ENCODE measurements around the gene SHQ1. TPM values are rescaled to one million over a fixed set of nuclear protein-coding genes. Genes with fewer than 3 reads are reported as not detected.

Gene SHQ1
- total RNA-seq, 2 experiments from 2014 or later, result 9.4 to 13.1 TPM

DNA sequence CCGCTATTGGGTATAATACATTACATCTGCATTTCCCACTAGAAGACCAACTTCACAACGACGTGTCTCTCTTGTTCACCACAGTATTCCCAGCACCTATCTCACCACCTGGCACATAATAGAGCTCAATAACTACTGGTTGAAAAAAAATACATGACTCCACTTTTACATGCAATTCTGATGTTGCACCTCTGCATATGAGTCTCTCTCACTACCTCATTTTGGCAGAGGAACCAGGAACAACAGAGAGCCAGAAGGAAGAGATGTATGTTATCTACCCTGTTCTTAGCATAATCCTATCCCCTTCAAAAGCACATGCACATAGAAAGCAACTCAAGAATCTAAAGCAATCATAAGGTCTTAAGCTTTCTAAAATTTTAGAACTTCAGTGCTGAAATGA, 61.6 kb downstream of the SHQ1 start:
- H3K4me1 ChIP-seq (ENCODE audit: insufficient read depth, low read length), result no peaks in the 10 kb centered on the region
- H3K4me3 ChIP-seq (ENCODE audit: low read length), result no peak overlapping the region
- no peaks in the 10 kb centered on the region for H3K9me3 Mint-ChIP-seq
- ATAC-seq (ENCODE audit: poor library complexity) (no peak), DNase-seq (no peak)
- TF ChIP-seq, protein P1, sequence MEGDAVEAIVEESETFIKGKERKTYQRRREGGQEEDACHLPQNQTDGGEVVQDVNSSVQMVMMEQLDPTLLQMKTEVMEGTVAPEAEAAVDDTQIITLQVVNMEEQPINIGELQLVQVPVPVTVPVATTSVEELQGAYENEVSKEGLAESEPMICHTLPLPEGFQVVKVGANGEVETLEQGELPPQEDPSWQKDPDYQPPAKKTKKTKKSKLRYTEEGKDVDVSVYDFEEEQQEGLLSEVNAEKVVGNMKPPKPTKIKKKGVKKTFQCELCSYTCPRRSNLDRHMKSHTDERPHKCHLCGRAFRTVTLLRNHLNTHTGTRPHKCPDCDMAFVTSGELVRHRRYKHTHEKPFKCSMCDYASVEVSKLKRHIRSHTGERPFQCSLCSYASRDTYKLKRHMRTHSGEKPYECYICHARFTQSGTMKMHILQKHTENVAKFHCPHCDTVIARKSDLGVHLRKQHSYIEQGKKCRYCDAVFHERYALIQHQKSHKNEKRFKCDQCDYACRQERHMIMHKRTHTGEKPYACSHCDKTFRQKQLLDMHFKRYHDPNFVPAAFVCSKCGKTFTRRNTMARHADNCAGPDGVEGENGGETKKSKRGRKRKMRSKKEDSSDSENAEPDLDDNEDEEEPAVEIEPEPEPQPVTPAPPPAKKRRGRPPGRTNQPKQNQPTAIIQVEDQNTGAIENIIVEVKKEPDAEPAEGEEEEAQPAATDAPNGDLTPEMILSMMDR (IDR thresholded peaks at IDR 0.05), result no peak
- H3K27ac Mint-ChIP-seq, result no peak overlapping the region
- no peak overlapping the region for H3K4me3 Mint-ChIP-seq
- H3K27me3 ChIP-seq (ENCODE audit: control insufficient read depth in 1 of 2, insufficient read depth in 2 of 2, low read length in 2 of 2), result no peaks in the 10 kb centered on the region
- ChIA-PET CTCF (no interaction called here), POLR2A (no interaction called here)
- H3K27me3 Mint-ChIP-seq, result no peaks in the 10 kb centered on the region
- H3K4me1 Mint-ChIP-seq (ENCODE audit: low read depth), result peaks cover 23% of the 10 kb centered on the region
- intact Hi-C loops (cut with DNase I, micrococcal nuclease), result no loop called here
- peaks cover 0 to 5% of the 10 kb centered on the region in 2 experiments for H3K9me3 ChIP-seq (ENCODE audit: control insufficient read depth in 1 of 2, insufficient read depth in 1 of 2, low read length in 2 of 2)
- H3K27ac ChIP-seq (ENCODE audit: low read depth in 1 of 2, low read length in 2 of 2), result no peak overlapping the region
- peaks cover 31% of the 10 kb centered on the region for H3K36me3 Mint-ChIP-seq (ENCODE audit: low read depth)
- peaks cover 7% of the 10 kb centered on the region for H3K36me3 ChIP-seq (ENCODE audit: insufficient read depth, low read length)

DNA sequence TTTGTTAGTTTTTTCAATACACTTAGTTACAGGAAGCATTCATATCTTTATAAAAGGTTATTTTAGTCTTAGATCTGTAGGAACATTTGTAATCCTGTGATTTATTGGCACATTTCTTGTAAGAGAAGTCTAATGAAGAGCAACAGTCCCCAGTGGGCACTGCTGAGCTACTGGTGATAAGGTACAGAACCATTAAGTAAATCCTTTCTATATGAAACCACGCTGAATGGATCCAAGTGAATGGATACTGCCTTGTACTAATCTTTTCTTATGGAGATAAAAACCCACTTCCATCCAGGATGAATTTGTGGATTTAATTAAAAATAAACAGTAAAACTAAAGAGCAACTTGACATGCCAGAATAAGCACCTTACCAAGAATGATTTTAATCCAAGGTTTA, 64.0 kb downstream of the SHQ1 start:
- H3K27ac ChIP-seq (ENCODE audit: low read depth in 1 of 2, low read length in 2 of 2), result no peak overlapping the region
- Mint-ChIP-seq H3K9me3 (no peaks in the 10 kb centered on the region), H3K27me3 (no peaks in the 10 kb centered on the region), H3K4me1 (ENCODE audit: low read depth) (peaks cover 7% of the 10 kb centered on the region), H3K4me3 (no peak overlapping the region), H3K36me3 (ENCODE audit: low read depth) (peaks cover 27% of the 10 kb centered on the region), H3K27ac (no peak overlapping the region)
- H3K36me3 ChIP-seq (ENCODE audit: insufficient read depth, low read length), result peaks cover 10% of the 10 kb centered on the region
- intact Hi-C loops (cut with DNase I, micrococcal nuclease), result no loop called here
- TF ChIP-seq, protein P1 (IDR thresholded peaks at IDR 0.05), result no peak
- no peaks in the 10 kb centered on the region for H3K4me1 ChIP-seq (ENCODE audit: insufficient read depth, low read length)
- CTCF ChIA-PET, result no interaction called here
- H3K27me3 ChIP-seq (ENCODE audit: control insufficient read depth in 1 of 2, insufficient read depth in 2 of 2, low read length in 2 of 2), result no peaks in the 10 kb centered on the region
- no peak for DNase-seq
- no peak overlapping the region for H3K4me3 ChIP-seq (ENCODE audit: low read length)
- H3K9me3 ChIP-seq (ENCODE audit: control insufficient read depth in 1 of 2, insufficient read depth in 1 of 2, low read length in 2 of 2), result peaks cover 0 to 5% of the 10 kb centered on the region in 2 experiments
- POLR2A ChIA-PET, result interaction anchor here (1.1 to 1.9 kb wide), 2 partner anchors 27 to 45 kb away, joined by 3 to 7 read pairs; no protein-coding TSS in a partner anchor
- no peak for ATAC-seq (ENCODE audit: poor library complexity)

DNA sequence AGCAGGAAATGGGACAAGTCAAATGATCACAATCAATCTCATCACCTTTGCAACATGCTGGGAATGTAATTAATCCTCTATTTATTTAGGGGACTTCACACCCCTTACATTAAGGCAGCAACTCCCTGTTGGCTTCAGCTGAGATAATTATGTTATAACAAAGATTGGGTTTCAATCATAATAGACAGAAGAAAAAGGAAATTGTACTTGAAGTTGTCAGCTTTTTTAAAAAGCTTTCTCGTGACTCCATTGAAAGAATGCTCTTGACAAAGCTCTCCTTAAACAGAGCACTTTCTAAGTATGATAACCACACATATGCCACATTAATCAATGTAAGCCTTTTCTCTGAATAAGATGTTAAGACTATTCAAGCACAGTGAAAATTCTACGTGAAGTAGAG, 65.7 kb downstream of the SHQ1 start:
- intact Hi-C loops (cut with DNase I, micrococcal nuclease), result no loop called here
- H3K9me3 ChIP-seq (ENCODE audit: control insufficient read depth in 1 of 2, insufficient read depth in 1 of 2, low read length in 2 of 2), result no peaks in the 10 kb centered on the region
- no peak overlapping the region for H3K4me3 Mint-ChIP-seq
- no peaks in the 10 kb centered on the region for H3K9me3 Mint-ChIP-seq
- no peaks in the 10 kb centered on the region for H3K27me3 ChIP-seq (ENCODE audit: control insufficient read depth in 1 of 2, insufficient read depth in 2 of 2, low read length in 2 of 2)
- H3K4me1 Mint-ChIP-seq (ENCODE audit: low read depth), result peaks cover 7% of the 10 kb centered on the region
- peaks cover 34% of the 10 kb centered on the region for H3K36me3 Mint-ChIP-seq (ENCODE audit: low read depth)
- H3K27me3 Mint-ChIP-seq, result no peaks in the 10 kb centered on the region
- CTCF ChIA-PET, result interaction anchor here (0.5 to 1.2 kb wide), 3 partner anchors 15 to 98 kb away, joined by 3 to 4 read pairs (median 4); no protein-coding TSS in a partner anchor
- POLR2A ChIA-PET, result interaction anchor here (0.8 to 1.6 kb wide), 5 partner anchors 10 to 1058 kb away, joined by 3 to 8 read pairs (median 4); no protein-coding TSS in a partner anchor
- no peak overlapping the region for H3K4me3 ChIP-seq (ENCODE audit: low read length)
- ATAC-seq (ENCODE audit: poor library complexity) (no peak), DNase-seq (no peak)
- no peaks in the 10 kb centered on the region for H3K4me1 ChIP-seq (ENCODE audit: insufficient read depth, low read length)
- H3K27ac ChIP-seq (ENCODE audit: low read depth in 1 of 2, low read length in 2 of 2), result no peak overlapping the region
- H3K27ac Mint-ChIP-seq, result no peak overlapping the region
- peaks cover 10% of the 10 kb centered on the region for H3K36me3 ChIP-seq (ENCODE audit: insufficient read depth, low read length)
- TF ChIP-seq, protein P1 (IDR thresholded peaks at IDR 0.05), result no peak
